Hepatocyte (in vitro differentiated cells): Measurements from ENCODE around the gene LPP.

Source experiments
- EZH2phosphoT487 ChIP-seq: fragments of 200-600 bp; sonication (generic); IDR thresholded peaks from one replicate; pipeline ENCODE4 v1.6.1; 2018; ENCODE audit warnings: antibody characterized with exemption, mild to moderate bottlenecking, low read depth, moderate library complexity; ENCODE audit not compliant: unreplicated experiment, severe bottlenecking
- TF ChIP-seq, protein P1 (sequence below): fragments of 200-600 bp; sonication (generic); IDR thresholded peaks from 2 replicates; pipeline ENCODE4 v1.5.1; 2016; ENCODE audit warnings: antibody characterized with exemption, mild to moderate bottlenecking; ENCODE audit not compliant: poor library complexity

- TF ChIP-seq, protein P1, sequence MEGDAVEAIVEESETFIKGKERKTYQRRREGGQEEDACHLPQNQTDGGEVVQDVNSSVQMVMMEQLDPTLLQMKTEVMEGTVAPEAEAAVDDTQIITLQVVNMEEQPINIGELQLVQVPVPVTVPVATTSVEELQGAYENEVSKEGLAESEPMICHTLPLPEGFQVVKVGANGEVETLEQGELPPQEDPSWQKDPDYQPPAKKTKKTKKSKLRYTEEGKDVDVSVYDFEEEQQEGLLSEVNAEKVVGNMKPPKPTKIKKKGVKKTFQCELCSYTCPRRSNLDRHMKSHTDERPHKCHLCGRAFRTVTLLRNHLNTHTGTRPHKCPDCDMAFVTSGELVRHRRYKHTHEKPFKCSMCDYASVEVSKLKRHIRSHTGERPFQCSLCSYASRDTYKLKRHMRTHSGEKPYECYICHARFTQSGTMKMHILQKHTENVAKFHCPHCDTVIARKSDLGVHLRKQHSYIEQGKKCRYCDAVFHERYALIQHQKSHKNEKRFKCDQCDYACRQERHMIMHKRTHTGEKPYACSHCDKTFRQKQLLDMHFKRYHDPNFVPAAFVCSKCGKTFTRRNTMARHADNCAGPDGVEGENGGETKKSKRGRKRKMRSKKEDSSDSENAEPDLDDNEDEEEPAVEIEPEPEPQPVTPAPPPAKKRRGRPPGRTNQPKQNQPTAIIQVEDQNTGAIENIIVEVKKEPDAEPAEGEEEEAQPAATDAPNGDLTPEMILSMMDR: peak; percentile 26
- TF ChIP-seq EZH2phosphoT487: no peak
Observed at GRCh38 chr3:188205992-188206416, 52.0 kb downstream of the LPP start.
